Stimulated activated CD8-positive, alpha-beta memory T cell treated with anti-CD3 and anti-CD28 coated beads, Interleukin-15, amount 100 ng/mL, for 1 hour (primary cell): ENCODE results near the gene TAPBPL.
A peak's percentile ranks its signal among the peaks of the same experiment; 100 is the strongest.
"Not testable (repeated sequence)": the region's sequence is repeated elsewhere in the genome, so short reads cannot be mapped to it uniquely, and the experiment has no call there.

Experiments
- DNase-seq: peaks from one replicate; pipeline ENCODE4 v3.0.0-alpha.2; 2020; ENCODE audit warnings: low read depth

TAPBPL gene, protein sequence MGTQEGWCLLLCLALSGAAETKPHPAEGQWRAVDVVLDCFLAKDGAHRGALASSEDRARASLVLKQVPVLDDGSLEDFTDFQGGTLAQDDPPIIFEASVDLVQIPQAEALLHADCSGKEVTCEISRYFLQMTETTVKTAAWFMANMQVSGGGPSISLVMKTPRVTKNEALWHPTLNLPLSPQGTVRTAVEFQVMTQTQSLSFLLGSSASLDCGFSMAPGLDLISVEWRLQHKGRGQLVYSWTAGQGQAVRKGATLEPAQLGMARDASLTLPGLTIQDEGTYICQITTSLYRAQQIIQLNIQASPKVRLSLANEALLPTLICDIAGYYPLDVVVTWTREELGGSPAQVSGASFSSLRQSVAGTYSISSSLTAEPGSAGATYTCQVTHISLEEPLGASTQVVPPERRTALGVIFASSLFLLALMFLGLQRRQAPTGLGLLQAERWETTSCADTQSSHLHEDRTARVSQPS

DNA sequence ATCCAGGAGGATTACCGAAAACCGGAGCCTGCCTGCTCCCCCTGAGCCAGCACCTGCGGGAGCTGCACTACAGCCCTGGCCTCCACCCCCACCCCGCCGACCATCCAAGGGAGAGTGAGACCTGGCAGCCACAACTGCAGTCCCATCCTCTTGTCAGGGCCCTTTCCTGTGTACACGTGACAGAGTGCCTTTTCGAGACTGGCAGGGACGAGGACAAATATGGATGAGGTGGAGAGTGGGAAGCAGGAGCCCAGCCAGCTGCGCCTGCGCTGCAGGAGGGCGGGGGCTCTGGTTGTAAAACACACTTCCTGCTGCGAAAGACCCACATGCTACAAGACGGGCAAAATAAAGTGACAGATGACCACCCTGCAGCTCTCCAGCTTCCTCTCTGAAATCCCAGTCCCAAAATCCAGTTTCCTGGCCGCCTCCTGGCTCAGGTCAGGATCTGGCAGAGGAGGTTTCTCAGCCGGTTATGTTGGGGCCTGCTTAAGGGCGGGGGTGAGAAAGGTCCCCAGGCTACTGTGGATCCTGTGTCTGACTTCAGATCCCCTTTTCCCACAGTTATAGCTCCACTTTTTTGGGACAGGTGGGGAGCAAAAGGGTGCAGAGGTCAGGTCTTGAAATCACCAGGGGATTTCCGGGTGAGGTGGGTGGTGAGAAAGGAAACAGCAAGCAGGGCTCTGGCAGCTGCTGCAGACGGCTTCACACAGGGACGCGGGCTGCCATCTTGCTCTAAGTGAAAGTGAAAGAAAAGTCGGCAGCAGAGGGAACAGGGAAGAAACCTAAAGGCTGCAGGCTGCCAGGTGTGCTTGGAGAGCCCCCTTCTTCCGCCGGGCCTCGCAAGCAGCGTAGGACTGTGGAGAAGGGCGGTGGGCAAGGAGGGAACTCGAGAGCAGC is at the start of gene TAPBPL:
Gene TAPBPL (plus strand): TSS at position 695 of the 897 bp plus-strand sequence. CDS start 207 bp downstream, outside the sequence.
- peak; percentile 46 for DNase-seq

GRCh38 chr12:6404390-6404789 is 47.5 kb upstream of the TAPBPL start:
- DNase-seq: no peak

GRCh38 chr12:6405963-6406362 is 45.9 kb upstream of the TAPBPL start:
- DNase-seq: no peak

- no peak for DNase-seq
Measured at GRCh38 chr12:6407236-6407954, 44.4 kb upstream of the TAPBPL start.

GRCh38 chr12:6416596-6416995 is 35.2 kb upstream of the TAPBPL start:
- DNase-seq: no peak

DNA sequence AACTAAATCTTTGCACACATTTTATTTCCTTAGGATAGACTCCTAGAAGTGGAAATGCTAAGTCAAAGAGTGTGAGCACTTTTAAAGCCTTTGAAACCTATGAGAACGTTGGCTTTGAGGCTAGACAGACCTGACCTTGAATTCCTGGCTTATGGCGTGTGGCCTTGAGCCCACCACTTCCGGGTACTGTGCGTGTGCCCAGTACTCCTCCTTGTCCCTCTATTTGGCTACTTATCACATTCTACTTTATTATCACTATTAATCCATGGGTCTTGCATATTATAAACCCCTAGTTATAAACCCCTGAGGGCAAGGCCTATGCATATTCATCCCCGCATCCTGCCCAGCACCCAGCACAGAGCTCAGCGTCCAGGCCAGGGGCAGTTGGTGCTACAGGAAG is 33.0 kb upstream of the TAPBPL start:
- no peak for DNase-seq

- no peak for DNase-seq
Measured at GRCh38 chr12:6420364-6420763, 31.5 kb upstream of the TAPBPL start.

DNA sequence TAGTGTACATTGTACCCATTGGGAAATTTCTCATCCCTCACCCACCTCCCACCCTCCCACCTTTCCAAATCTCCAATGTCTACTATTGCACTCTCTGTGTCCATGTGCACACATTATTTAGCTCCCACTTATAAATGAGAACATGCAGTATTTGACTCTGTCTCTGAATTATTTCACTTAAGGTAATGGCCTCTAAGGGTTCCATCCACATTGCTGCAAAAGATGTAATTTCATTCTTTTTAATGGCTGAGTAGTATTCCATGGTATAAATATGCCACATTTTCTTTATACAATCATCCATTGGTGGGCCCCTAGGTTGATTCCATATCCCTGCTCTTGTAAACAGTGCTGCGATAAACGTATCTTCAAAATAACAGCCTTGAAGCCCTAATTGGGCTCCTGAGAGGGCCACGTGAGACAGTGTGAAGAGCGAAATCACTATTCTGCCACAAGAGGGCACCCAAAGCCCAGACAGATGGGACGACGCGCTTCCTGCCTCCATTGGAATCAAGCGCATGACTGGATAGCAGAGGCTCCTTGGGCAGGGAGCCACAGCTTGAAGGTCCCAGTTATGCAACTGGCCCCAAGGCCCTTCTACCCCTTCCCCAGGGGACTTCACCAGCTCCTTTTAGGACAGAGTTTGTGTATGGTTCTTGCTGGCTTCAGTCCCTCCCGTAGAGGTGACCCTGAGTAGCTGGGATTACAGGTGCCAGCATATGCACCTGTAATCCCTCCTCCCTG is 28.4 kb upstream of the TAPBPL start:
- peak; percentile 44 for DNase-seq

DNA sequence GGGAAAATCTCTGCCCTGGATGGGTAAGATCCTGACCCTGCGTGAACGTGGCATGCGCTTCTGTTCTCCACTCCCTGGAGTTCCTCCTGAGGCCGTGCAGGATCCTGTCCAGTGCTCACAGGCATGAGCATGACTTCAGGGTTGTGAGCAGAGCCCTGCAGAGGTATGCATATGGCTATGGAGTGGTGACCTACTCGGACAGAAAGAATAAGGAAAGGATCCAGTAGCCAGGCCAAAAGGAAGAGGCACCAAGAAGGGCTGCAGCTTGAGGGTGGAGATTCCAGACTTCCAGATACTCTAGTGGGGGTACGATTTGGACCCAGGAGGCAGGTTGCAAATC is 27.9 kb upstream of the TAPBPL start:
- DNase-seq: no peak

DNA sequence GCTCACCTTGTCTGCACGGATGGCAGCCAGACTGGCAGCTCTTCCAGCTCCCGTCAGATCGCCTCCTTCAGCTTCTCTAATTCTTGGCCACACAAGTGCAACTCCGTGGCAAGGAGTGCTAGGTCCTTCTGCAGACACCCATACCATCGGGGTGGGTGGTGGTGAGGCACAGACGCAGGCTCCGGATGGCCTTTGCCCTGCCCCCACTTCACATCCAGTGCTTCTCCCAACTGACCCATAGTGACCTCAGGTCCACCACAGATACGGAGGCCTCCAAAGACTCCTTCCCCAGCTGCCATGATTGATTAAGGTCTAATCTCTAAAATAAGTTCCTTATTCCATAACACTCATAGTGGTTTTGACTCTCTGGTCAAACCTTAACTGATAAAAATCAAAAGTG is 27.0 kb upstream of the TAPBPL start:
- no peak for DNase-seq

- no peak for DNase-seq
Measured at GRCh38 chr12:6425590-6426531, 26.0 kb upstream of the TAPBPL start.

GRCh38 chr12:6426882-6427671 is 24.8 kb upstream of the TAPBPL start:
- peak; percentile 74 for DNase-seq

DNA sequence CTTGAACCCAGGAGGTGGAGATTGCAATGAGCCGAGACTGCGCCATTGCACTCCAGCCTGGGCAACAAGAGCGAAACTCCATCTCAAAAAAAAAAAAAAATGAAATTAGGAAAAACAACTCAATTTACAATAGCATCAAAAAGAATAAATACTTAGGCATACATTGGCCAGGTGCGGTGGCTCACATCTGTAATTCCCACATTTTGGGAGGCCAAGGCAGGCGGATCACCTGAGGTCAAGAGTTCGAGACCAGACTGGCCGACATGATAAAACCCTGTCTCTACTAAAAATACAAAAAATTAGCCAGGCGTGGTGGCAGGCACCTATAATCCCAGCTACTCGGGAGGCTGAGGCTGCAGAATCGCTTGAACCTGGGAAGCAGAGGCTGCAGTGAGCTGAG is 24.0 kb upstream of the TAPBPL start:
- not testable (repeated sequence) for DNase-seq

DNA sequence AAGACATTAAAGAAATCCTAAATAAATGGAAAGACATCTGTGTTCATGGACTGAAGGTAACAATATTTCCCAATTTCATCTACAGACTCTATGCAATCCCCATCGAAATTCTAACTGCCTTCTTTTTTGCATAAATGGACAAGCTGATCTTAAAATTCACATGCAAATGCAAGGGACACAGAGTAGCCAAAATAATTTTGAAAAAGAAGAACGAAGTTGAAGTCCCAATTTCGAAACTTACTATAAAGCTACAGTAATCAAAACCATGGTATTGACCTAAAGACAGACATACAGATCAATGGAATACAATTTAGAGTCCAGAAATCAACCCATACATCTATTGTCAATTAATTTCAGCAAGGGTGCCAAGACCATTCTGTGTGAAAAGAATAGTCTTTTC is 23.5 kb upstream of the TAPBPL start:
- no peak for DNase-seq

GRCh38 chr12:6430124-6430989 is 21.5 kb upstream of the TAPBPL start:
- DNase-seq: no peak

- DNase-seq: no peak
Measured at GRCh38 chr12:6432991-6433390, 18.9 kb upstream of the TAPBPL start.

DNA sequence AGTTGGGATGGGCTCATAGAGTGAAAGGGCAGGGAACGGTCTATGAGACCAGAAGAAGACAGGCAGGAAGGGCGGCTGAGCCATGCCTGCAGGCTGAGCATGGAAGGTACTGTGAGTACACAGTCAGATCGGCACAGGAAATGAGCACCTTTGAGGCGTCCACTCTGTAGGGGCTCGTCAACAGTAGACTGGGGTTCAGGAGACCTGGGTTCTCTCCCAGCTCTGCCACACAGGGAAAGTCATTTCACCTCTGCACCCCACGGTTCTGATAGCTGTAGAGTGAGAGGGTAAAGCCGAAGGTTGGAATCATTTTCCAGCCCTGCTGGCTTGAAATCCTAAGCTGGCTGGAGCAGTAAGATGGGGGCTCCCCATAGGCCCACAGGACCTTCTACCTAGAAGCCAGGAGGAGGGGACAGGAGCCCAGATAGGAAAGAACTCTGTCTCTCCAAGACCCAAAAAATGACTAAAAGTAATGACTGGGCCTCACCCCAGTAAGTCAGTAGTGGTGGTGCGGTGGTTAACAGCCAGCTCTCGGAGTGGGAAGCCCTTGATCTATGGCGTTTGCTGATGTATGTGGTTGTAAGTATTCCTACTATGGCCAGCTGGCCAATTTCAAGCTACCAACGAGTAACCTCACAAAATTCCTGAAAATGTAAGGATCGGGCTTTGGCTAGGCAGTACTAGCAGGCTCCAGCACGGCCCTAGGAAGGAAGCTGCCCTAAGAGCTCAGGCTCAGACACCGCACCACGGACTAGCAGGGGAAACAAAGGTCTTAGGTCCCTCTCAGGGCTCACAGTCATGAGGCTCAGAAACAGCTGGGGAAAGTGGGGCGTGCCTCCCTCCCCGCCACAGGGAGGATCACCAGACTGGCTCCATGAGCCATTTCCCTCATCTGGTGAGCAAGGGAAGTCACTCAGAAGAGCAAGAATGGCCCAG is 17.4 kb upstream of the TAPBPL start:
- no peak for DNase-seq
